Epithelial cell of esophagus (primary cell): Measurements from ENCODE around the gene KDR.
A peak's percentile ranks its signal among the peaks of the same experiment; 100 is the strongest.

Source experiments
- DNase-seq: peaks from one replicate; pipeline ENCODE4 v3.0.0; 2010; ENCODE audit warnings: low read depth
- H3K4me3 ChIP-seq: 2 replicates; pipeline ENCODE4 v1.5.1; 2011; ENCODE audit warnings: mild to moderate bottlenecking, low read length, control low read depth
- TF ChIP-seq, protein P1 (sequence below): IDR thresholded peaks from 2 replicates; pipeline ENCODE4 v1.5.1; 2011; ENCODE audit warnings: low read depth, mild to moderate bottlenecking, low read length, control low read depth, inconsistent platforms; ENCODE audit not compliant: insufficient read depth; ENCODE audit errors: missing control alignments

The KDR gene

DNA sequence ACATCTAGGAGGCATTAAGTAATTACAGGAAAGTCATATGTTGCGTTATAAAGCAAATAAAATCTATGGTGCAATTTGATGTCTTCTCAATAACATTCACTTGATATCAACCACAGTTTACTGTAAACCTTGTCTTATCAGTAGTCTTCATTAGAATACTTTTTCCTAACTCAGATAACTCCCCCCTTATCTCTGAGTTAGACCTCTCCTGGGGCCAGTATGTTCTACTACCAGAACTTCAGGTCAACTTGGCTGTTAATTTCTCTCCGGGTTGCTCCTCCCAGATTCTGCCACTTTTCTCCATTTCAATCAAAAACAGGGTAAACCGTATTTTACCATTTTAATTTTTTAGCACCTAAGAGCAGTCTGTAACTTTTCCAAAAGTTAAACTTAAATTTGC is 50.0 kb downstream of the KDR start:
- H3K4me3 ChIP-seq: no peak overlapping the region
- TF ChIP-seq, protein P1, sequence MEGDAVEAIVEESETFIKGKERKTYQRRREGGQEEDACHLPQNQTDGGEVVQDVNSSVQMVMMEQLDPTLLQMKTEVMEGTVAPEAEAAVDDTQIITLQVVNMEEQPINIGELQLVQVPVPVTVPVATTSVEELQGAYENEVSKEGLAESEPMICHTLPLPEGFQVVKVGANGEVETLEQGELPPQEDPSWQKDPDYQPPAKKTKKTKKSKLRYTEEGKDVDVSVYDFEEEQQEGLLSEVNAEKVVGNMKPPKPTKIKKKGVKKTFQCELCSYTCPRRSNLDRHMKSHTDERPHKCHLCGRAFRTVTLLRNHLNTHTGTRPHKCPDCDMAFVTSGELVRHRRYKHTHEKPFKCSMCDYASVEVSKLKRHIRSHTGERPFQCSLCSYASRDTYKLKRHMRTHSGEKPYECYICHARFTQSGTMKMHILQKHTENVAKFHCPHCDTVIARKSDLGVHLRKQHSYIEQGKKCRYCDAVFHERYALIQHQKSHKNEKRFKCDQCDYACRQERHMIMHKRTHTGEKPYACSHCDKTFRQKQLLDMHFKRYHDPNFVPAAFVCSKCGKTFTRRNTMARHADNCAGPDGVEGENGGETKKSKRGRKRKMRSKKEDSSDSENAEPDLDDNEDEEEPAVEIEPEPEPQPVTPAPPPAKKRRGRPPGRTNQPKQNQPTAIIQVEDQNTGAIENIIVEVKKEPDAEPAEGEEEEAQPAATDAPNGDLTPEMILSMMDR: no peak
- DNase-seq: no peak

DNA sequence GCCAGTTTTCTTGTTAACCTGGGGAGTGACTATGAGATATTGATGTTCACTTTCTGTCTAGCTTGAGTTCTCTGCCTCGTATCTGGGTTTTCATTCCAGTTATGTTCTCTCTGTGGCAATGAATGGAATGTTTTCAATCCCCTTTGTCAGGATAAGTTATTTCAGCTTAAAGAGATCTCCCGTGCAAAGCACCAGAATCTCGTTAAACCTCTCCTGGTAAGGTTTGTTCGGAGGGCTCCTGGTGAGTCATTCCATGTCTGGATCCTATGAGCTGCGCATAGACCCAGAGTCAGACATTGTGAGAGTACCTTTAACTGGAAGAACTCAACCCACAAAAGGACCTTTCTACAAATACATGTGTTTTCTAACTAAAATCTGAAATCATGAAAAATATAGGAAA is 51.0 kb downstream of the KDR start:
- no peak overlapping the region for H3K4me3 ChIP-seq
- no peak for DNase-seq
- TF ChIP-seq, protein P1: no peak

DNA sequence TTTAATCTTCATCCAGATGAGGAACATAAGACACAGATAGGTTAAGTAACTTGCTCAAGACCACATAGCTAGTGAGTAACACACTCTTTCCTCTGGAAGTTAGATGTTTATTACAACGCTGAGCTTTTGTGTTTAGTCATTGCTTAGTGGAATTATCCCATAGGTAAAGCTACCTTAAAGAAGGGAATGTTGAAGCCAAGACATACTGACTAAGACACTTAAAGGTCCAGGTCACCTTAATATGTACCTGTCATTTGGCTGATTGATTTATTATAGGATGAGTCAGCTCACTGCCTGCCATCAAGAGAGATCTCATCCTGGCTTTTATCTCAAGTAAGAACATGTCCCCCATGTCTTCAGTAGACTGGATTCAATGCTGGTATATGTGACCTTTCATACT is 53.4 kb downstream of the KDR start:
- H3K4me3 ChIP-seq: no peak overlapping the region
- TF ChIP-seq, protein P1: no peak
- peak; percentile 63 for DNase-seq

DNA sequence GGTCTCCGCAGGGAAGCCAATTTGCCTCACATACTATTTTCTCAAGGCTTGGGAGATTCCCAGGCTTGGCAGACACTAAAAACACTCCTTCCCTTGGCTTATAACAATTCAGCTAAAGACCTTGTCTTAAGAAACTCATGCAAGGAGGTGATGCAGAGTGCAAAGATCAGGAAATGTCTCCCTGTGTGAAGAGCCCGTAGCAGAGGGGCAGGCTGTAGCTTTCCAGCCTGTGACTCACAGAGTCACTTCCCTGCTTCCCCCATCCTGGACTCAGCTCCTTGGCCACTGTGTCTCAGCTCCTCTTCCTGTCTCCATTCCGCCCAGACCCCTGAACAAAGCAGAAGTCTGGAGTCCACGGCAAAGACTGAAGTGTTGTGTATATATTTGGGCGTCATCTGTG is 56.1 kb downstream of the KDR start:
- TF ChIP-seq, protein P1: no peak
- peak; percentile 9 for DNase-seq
- no peak overlapping the region for H3K4me3 ChIP-seq

DNA sequence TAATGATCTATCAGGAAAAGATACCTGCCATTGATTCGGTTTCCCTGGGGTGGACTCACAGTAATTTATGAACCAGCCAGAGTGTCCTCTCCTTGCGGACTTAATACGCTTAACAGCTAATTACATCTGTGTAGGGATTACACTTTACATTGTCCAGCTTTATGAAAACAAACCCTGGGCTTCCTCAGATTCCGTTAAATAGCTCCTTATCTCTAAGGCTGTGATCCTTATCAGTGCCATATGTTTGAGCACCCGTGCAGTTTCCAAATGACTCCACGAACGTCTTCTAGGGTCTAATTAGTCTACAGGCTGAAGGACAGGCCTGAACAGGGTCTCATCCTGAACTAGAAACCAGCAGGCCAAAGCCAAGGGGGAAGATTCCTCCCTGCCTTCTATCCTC is 56.9 kb downstream of the KDR start:
- H3K4me3 ChIP-seq: no peak overlapping the region
- no peak for DNase-seq
- TF ChIP-seq, protein P1: no peak

DNA sequence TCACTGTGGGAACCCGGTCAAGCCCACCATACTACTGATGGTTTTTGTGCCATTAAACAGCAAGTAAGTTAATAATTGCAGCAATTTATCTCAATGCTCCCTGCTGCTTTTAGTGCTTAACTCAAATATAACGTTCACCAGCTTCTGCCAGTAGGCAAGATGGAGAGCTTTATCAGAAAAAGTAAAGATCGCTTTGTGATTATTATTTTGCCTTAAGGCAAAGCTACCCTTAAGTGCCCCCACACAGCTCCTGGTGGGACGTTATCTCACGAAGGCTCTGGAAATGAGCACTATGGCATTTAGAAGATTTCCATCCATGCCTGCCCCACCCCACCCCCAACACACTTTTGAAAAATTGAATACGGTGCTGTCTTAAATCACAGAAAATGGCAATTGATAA is 59.4 kb downstream of the KDR start:
- no peak for DNase-seq
- TF ChIP-seq, protein P1: no peak

DNA sequence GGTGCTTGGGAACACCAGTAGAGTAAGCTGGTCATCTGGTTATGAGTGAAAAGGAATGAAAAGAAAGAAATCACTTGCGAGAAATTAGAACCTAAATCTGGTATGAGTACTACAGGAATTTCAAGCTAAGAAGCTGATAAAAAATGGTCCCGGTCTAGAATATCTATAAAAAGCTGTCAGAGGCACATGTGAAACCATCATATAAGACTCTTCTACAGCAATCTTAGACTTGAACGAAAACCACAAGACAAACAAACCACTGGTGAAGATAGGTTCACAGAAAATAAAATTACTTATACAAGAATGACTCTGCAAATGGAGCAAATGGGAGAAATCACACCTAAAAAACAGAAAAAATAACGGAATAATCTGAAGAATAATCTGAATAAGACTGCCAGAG is 69.9 kb downstream of the KDR start:
- TF ChIP-seq, protein P1: no peak
- DNase-seq: no peak
- H3K4me3 ChIP-seq: no peak overlapping the region

More for the DNA sequence above, 59.4 kb downstream of the KDR start:
- no peak overlapping the region for H3K4me3 ChIP-seq
